ENCODE measurements around the gene ATP2B2. TPM values are rescaled to one million over a fixed set of nuclear protein-coding genes. Genes with fewer than 3 reads are reported as not detected.

Gene ATP2B2
- total and polyA plus RNA-seq, 2 donors from 2014 or later: 0.19 to 0.22 TPM

GRCh38 chr3:10515884-10516495 lies 10.6 kb upstream of the ATP2B2 start:
- H3K4me3 ChIP-seq (ENCODE audit: low read length in 3 of 3): no peak overlapping the region
- no peak overlapping the region for H3K9ac ChIP-seq (ENCODE audit: low read length in 3 of 3)
- DNase-seq: peak in 1 of 5 donors; percentile 35
- no peaks in the 10 kb centered on the region for H3K36me3 ChIP-seq (ENCODE audit: control insufficient read depth in 2 of 3, insufficient read depth in 3 of 3, low read length in 3 of 3)
- H3K9me3 ChIP-seq (ENCODE audit: control insufficient read depth in 2 of 3, insufficient read depth in 1 of 3, low read length in 3 of 3): no peaks in the 10 kb centered on the region
- TF ChIP-seq CTCF (IDR thresholded peaks at IDR 0.05; ENCODE audit: borderline replicate concordance, extremely low read depth, insufficient read depth): no peak
- no peak overlapping the region for H3K27ac ChIP-seq (ENCODE audit: low read depth in 2 of 2, low read length in 2 of 2)
- intact Hi-C loops (cut with DNase I): no loop called here
- no peak for FAIRE-seq
- H3K27me3 ChIP-seq (ENCODE audit: control insufficient read depth, insufficient read depth, low read length): no peaks in the 10 kb centered on the region
- no peaks in the 10 kb centered on the region for H3K4me1 ChIP-seq (ENCODE audit: control insufficient read depth in 2 of 3, insufficient read depth in 2 of 3, low read depth in 1 of 3, low read length in 3 of 3)

- no peak overlapping the region for H3K27ac ChIP-seq (ENCODE audit: low read depth in 2 of 2, low read length in 2 of 2)
- H3K4me3 ChIP-seq (ENCODE audit: low read length in 3 of 3): no peak overlapping the region
- H3K36me3 ChIP-seq (ENCODE audit: control insufficient read depth in 2 of 3, insufficient read depth in 3 of 3, low read length in 3 of 3): no peaks in the 10 kb centered on the region
- intact Hi-C loops (cut with DNase I): no loop called here
- no peak overlapping the region for H3K9ac ChIP-seq (ENCODE audit: low read length in 3 of 3)
- DNase-seq: no peak
- H3K9me3 ChIP-seq (ENCODE audit: control insufficient read depth in 2 of 3, insufficient read depth in 1 of 3, low read length in 3 of 3): no peaks in the 10 kb centered on the region
- no peak for TF ChIP-seq CTCF (IDR thresholded peaks at IDR 0.05; ENCODE audit: borderline replicate concordance, extremely low read depth, insufficient read depth)
- no peak for FAIRE-seq
- H3K4me1 ChIP-seq (ENCODE audit: control insufficient read depth in 2 of 3, insufficient read depth in 2 of 3, low read depth in 1 of 3, low read length in 3 of 3): no peaks in the 10 kb centered on the region
- no peaks in the 10 kb centered on the region for H3K27me3 ChIP-seq (ENCODE audit: control insufficient read depth, insufficient read depth, low read length)
These were observed 10.0 kb upstream of the ATP2B2 start for GRCh38 chr3:10515396-10515795.

- Histone ChIP-seq H3K9me3 (ENCODE audit: control insufficient read depth in 2 of 3, insufficient read depth in 1 of 3, low read length in 3 of 3) (no peaks in the 10 kb centered on the region), H3K27me3 (ENCODE audit: control insufficient read depth, insufficient read depth, low read length) (no peaks in the 10 kb centered on the region), H3K4me3 (ENCODE audit: low read length in 3 of 3) (no peak overlapping the region), H3K36me3 (ENCODE audit: control insufficient read depth in 2 of 3, insufficient read depth in 3 of 3, low read length in 3 of 3) (no peaks in the 10 kb centered on the region), H3K9ac (ENCODE audit: low read length in 3 of 3) (no peak overlapping the region), H3K27ac (ENCODE audit: low read depth in 2 of 2, low read length in 2 of 2) (no peak overlapping the region), H3K4me1 (ENCODE audit: control insufficient read depth in 2 of 3, insufficient read depth in 2 of 3, low read depth in 1 of 3, low read length in 3 of 3) (no peaks in the 10 kb centered on the region)
- TF ChIP-seq CTCF (IDR thresholded peaks at IDR 0.05; ENCODE audit: borderline replicate concordance, extremely low read depth, insufficient read depth): no peak
- FAIRE-seq (no peak), DNase-seq (peak in 1 of 5 donors; percentile 15)
- intact Hi-C loops (cut with DNase I): no loop called here
These were observed 9.2 kb upstream of the ATP2B2 start for GRCh38 chr3:10514407-10515069.

Data from kidney (tissue), 14 donors.